ENCODE measurements around the gene FCF1.

DNA sequence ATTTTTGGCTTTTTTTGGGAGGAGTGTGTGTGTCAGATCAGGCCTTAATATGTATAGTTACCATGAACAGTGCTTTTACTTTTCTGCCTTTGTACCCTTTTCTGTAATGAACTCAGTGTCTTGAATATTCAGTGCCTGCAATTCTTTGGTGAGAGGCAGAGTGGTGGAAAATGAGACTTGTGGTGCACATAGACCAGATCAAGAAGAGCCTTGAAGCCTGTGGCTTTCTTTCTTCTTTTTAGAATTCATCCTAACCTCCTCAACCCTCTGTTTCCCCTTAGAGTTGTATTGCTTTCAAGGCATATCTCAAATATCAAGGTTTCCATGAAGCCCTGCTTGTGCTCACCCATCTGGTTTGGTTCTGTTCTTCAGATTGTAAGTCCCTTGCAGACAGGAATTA lies 52.8 kb downstream of the FCF1 start:
- TF ChIP-seq EZH2phosphoT487 (IDR thresholded peaks at IDR 0.05; ENCODE audit: insufficient read depth, low read depth) (no peak), EZH2 (IDR thresholded peaks at IDR 0.05; ENCODE audit: insufficient read depth, poor library complexity, severe bottlenecking) (no peak)
